ENCODE measurements around the gene CCDC50. TPM values are rescaled to one million over a fixed set of nuclear protein-coding genes. Genes with fewer than 3 reads are reported as not detected.

CCDC50 gene
- total RNA-seq, 1 experiment from 2014 or later = 21.0 TPM

DNA sequence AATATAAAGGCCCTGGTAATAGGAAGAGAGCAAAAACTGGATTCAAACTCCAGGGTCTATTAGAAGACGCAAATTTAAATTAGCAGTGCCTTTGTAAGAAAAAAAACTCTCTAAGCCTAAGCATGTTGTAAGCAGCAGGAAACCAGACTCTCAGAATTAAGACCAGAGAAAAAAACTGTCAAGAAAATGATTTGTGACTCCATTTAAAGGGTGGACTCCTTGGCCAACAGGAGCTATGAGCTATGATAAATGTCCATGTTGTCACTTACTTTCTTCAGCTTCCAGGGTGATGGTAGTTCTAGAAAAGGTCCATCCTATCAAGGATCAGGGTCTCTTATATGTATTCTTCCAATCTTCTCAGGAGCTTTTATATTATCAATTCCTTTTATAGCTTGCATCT lies 34.9 kb upstream of the CCDC50 start:
- no peak overlapping the region for H2BK12ac ChIP-seq (ENCODE audit: insufficient read length, low read depth, low read length)
- no CpG with 5 or more reads among the region's 1 CpG for WGBS (ENCODE audit: extremely low coverage, insufficient read length, low lambda C conversion rate)
- H3K18ac ChIP-seq (ENCODE audit: insufficient read length, low read depth, low read length) = no peak overlapping the region
- H3K56ac ChIP-seq (ENCODE audit: insufficient read length, low read depth, low read length) = no peak overlapping the region
- H4K5ac ChIP-seq (ENCODE audit: insufficient read length, low read depth, low read length) = no peak overlapping the region
- no peak overlapping the region for H3K4me2 ChIP-seq (ENCODE audit: insufficient read depth, insufficient read length, low read length)
- no peak overlapping the region for H4K8ac ChIP-seq (replicated peaks; ENCODE audit: insufficient read length, low read depth, low read length)
- no peaks in the 10 kb centered on the region for H3K27me3 Mint-ChIP-seq (ENCODE audit: low read depth)
- H3K36me3 Mint-ChIP-seq (ENCODE audit: insufficient read depth in 1 of 3, low read depth in 3 of 3) = no peaks in the 10 kb centered on the region; a peak in 1 of 7 replicates
- H2BK15ac ChIP-seq (ENCODE audit: low read depth, low read length) = no peak overlapping the region
- H3K23ac ChIP-seq (ENCODE audit: insufficient read length, low read depth, low read length) = no peak overlapping the region
- H3K27me3 ChIP-seq (ENCODE audit: insufficient read depth, low read length) = no peaks in the 10 kb centered on the region
- no peak overlapping the region for H3T11ph ChIP-seq (ENCODE audit: low read length)
- H2BK5ac ChIP-seq (ENCODE audit: insufficient read length, low read length) = no peak overlapping the region
- H3K9ac ChIP-seq (ENCODE audit: extremely low read depth, insufficient read length, low read length) = no peak overlapping the region
- H3K4me1 ChIP-seq (ENCODE audit: insufficient read depth, low read length) = no peaks in the 10 kb centered on the region
- peaks cover 0 to 3% of the 10 kb centered on the region in 2 experiments; a peak in 1 of 4 replicates for H3K4me1 Mint-ChIP-seq
- H3K4ac ChIP-seq (ENCODE audit: low read depth, low read length) = no peak overlapping the region
- H3K4me3 Mint-ChIP-seq = no peak overlapping the region
- H3K27ac Mint-ChIP-seq = no peak overlapping the region
- H3K79me2 ChIP-seq (ENCODE audit: insufficient read depth, low read length) = no peaks in the 10 kb centered on the region
- no peak overlapping the region for H2AK5ac ChIP-seq (ENCODE audit: insufficient read length, low read length)
- H2AFZ ChIP-seq (ENCODE audit: low read length) = no peak overlapping the region
- no peak overlapping the region for H3K14ac ChIP-seq (ENCODE audit: insufficient read depth, low read length)
- H4K20me1 ChIP-seq (ENCODE audit: control insufficient read depth, insufficient read depth, insufficient read length) = no peaks in the 10 kb centered on the region
- no peak overlapping the region for H2BK20ac ChIP-seq (ENCODE audit: low read depth, low read length, poor library complexity, severe bottlenecking)
- DNase-seq = no peak
- peaks cover 0 to 5% of the 10 kb centered on the region in 2 experiments; a peak in 1 of 5 replicates for H3K9me3 Mint-ChIP-seq
- H3K27ac ChIP-seq (ENCODE audit: insufficient read length, low read depth, low read length) = no peak overlapping the region
- H4K91ac ChIP-seq (ENCODE audit: insufficient read length, low read depth, low read length) = no peak overlapping the region
- no peaks in the 10 kb centered on the region for H3K79me1 ChIP-seq (ENCODE audit: insufficient read depth, low read depth, low read length, poor library complexity, severe bottlenecking)
- H2BK120ac ChIP-seq (ENCODE audit: low read depth, low read length, poor library complexity, severe bottlenecking) = no peak overlapping the region
- TF ChIP-seq, protein P1, sequence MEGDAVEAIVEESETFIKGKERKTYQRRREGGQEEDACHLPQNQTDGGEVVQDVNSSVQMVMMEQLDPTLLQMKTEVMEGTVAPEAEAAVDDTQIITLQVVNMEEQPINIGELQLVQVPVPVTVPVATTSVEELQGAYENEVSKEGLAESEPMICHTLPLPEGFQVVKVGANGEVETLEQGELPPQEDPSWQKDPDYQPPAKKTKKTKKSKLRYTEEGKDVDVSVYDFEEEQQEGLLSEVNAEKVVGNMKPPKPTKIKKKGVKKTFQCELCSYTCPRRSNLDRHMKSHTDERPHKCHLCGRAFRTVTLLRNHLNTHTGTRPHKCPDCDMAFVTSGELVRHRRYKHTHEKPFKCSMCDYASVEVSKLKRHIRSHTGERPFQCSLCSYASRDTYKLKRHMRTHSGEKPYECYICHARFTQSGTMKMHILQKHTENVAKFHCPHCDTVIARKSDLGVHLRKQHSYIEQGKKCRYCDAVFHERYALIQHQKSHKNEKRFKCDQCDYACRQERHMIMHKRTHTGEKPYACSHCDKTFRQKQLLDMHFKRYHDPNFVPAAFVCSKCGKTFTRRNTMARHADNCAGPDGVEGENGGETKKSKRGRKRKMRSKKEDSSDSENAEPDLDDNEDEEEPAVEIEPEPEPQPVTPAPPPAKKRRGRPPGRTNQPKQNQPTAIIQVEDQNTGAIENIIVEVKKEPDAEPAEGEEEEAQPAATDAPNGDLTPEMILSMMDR (conservative IDR thresholded peaks at IDR 0.05) = no peak
- H3K9me3 ChIP-seq (ENCODE audit: control insufficient read depth, low read depth, low read length) = no peaks in the 10 kb centered on the region
- H3K23me2 ChIP-seq (ENCODE audit: insufficient read length, low read depth, low read length, poor library complexity, severe bottlenecking) = no peaks in the 10 kb centered on the region

Data from H9 (cell line).